IPS DF 6.9 (cell line): ENCODE measurements around the gene TBC1D22A.

Source experiments
- DNase-seq: peaks from one replicate; pipeline ENCODE4 v3.0.0-alpha.2; 2013; ENCODE audit warnings: low read depth, low spot score
- H3K27ac ChIP-seq: one replicate; pipeline ENCODE4 v1.5.1; 2013; ENCODE audit warnings: low read length, control low read depth
- H3K27me3 ChIP-seq: 2 replicates; pipeline ENCODE4 v1.6.1; 2013; ENCODE audit warnings: mild to moderate bottlenecking, low read length; ENCODE audit not compliant: control insufficient read depth, insufficient read depth
- H3K36me3 ChIP-seq: 2 replicates; pipeline ENCODE4 v1.6.1; 2013; ENCODE audit warnings: low read length; ENCODE audit not compliant: control insufficient read depth, insufficient read depth
- H3K4me1 ChIP-seq: 2 replicates; pipeline ENCODE4 v1.6.1; 2013; ENCODE audit warnings: low read length; ENCODE audit not compliant: control insufficient read depth, insufficient read depth
- H3K4me3 ChIP-seq: 2 replicates; pipeline ENCODE4 v1.5.1; 2013; ENCODE audit warnings: mild to moderate bottlenecking, low read length
- H3K9me3 ChIP-seq: 2 replicates; pipeline ENCODE4 v1.6.1; 2013; ENCODE audit warnings: low read length, inconsistent platforms; ENCODE audit not compliant: control insufficient read depth, insufficient read depth
- WGBS: extraction: QIAGEN DNeasy Blood & Tissue Kit; methylation state at CpG from one replicate; pipeline ENCODE4 v1.1.7; 2013; ENCODE audit warnings: mixed read lengths, missing lambda C conversion rate; ENCODE audit not compliant: insufficient read length, insufficient coverage; 5-methylcytosine and 5-hydroxymethylcytosine counted together

The TBC1D22A gene

GRCh38 chr22:46869831-46870441 is 107.5 kb downstream of the TBC1D22A start:
- DNase-seq, result no peak
- H3K36me3 ChIP-seq, result no peaks in the 10 kb centered on the region
- H3K4me3 ChIP-seq, result no peak overlapping the region
- WGBS, result no CpG with 5 or more reads among the region's 1 CpG
- no peaks in the 10 kb centered on the region for H3K27me3 ChIP-seq
- H3K4me1 ChIP-seq, result no peaks in the 10 kb centered on the region
- H3K9me3 ChIP-seq, result no peaks in the 10 kb centered on the region
- no peak overlapping the region for H3K27ac ChIP-seq

GRCh38 chr22:46871826-46872225 is 109.4 kb downstream of the TBC1D22A start:
- no peak overlapping the region for H3K27ac ChIP-seq
- WGBS, result no CpG with 5 or more reads among the region's 2 CpGs
- H3K4me3 ChIP-seq, result no peak overlapping the region
- H3K4me1 ChIP-seq, result no peaks in the 10 kb centered on the region
- no peaks in the 10 kb centered on the region for H3K27me3 ChIP-seq
- DNase-seq, result no peak
- no peaks in the 10 kb centered on the region for H3K36me3 ChIP-seq
- H3K9me3 ChIP-seq, result no peaks in the 10 kb centered on the region

- Histone ChIP-seq H3K4me3 (no peak overlapping the region), H3K4me1 (no peaks in the 10 kb centered on the region), H3K36me3 (no peaks in the 10 kb centered on the region), H3K9me3 (no peaks in the 10 kb centered on the region), H3K27ac (no peak overlapping the region), H3K27me3 (no peaks in the 10 kb centered on the region)
- WGBS, result no CpG with 5 or more reads among the region's 4 CpGs
- DNase-seq, result no peak
Observed at GRCh38 chr22:46875089-46875488, 112.6 kb downstream of the TBC1D22A start.

- H3K4me1 ChIP-seq, result no peaks in the 10 kb centered on the region
- H3K27me3 ChIP-seq, result no peaks in the 10 kb centered on the region
- WGBS, result no CpG with 5 or more reads among the region's 7 CpGs
- H3K9me3 ChIP-seq, result no peaks in the 10 kb centered on the region
- no peaks in the 10 kb centered on the region for H3K36me3 ChIP-seq
- no peak for DNase-seq
- no peak overlapping the region for H3K27ac ChIP-seq
- H3K4me3 ChIP-seq, result no peak overlapping the region
Observed at GRCh38 chr22:46876357-46876934, 114.0 kb downstream of the TBC1D22A start.

- Histone ChIP-seq H3K4me1 (no peaks in the 10 kb centered on the region), H3K36me3 (no peaks in the 10 kb centered on the region), H3K27me3 (no peaks in the 10 kb centered on the region), H3K4me3 (no peak overlapping the region), H3K9me3 (no peaks in the 10 kb centered on the region), H3K27ac (no peak overlapping the region)
- DNase-seq, result no peak
- no CpG with 5 or more reads among the region's 11 CpGs for WGBS
Observed at GRCh38 chr22:46878191-46878948, 115.9 kb downstream of the TBC1D22A start.

- DNase-seq, result no peak
- Histone ChIP-seq H3K9me3 (no peaks in the 10 kb centered on the region), H3K36me3 (no peaks in the 10 kb centered on the region), H3K27ac (no peak overlapping the region), H3K4me1 (no peaks in the 10 kb centered on the region), H3K27me3 (no peaks in the 10 kb centered on the region), H3K4me3 (no peak overlapping the region)
- WGBS, result no CpG with 5 or more reads among the region's 7 CpGs
Observed at GRCh38 chr22:46879083-46879482, 116.6 kb downstream of the TBC1D22A start.

- WGBS, result no CpG with 5 or more reads among the region's 11 CpGs
- no peak overlapping the region for H3K4me3 ChIP-seq
- DNase-seq, result no peak
- H3K9me3 ChIP-seq, result no peaks in the 10 kb centered on the region
- no peaks in the 10 kb centered on the region for H3K36me3 ChIP-seq
- no peaks in the 10 kb centered on the region for H3K4me1 ChIP-seq
- H3K27ac ChIP-seq, result no peak overlapping the region
- H3K27me3 ChIP-seq, result no peaks in the 10 kb centered on the region
Observed at GRCh38 chr22:46881373-46882118, 119.1 kb downstream of the TBC1D22A start.

- no CpG with 5 or more reads among the region's 12 CpGs for WGBS
- no peaks in the 10 kb centered on the region for H3K36me3 ChIP-seq
Observed at GRCh38 chr22:46883092-46883910, 120.9 kb downstream of the TBC1D22A start.

GRCh38 chr22:46884365-46884764 is 121.9 kb downstream of the TBC1D22A start:
- Histone ChIP-seq H3K4me3 (no peak overlapping the region), H3K36me3 (no peaks in the 10 kb centered on the region), H3K9me3 (no peaks in the 10 kb centered on the region), H3K27me3 (no peaks in the 10 kb centered on the region), H3K4me1 (no peaks in the 10 kb centered on the region), H3K27ac (no peak overlapping the region)
- DNase-seq, result no peak
- WGBS, result no CpG with 5 or more reads among the region's 8 CpGs

More at GRCh38 chr22:46883092-46883910, 120.9 kb downstream of the TBC1D22A start:
- H3K27ac ChIP-seq, result no peak overlapping the region
- no peak overlapping the region for H3K4me3 ChIP-seq
- DNase-seq, result no peak
- no peaks in the 10 kb centered on the region for H3K27me3 ChIP-seq
- no peaks in the 10 kb centered on the region for H3K9me3 ChIP-seq
- no peaks in the 10 kb centered on the region for H3K4me1 ChIP-seq

GRCh38 chr22:46887978-46888377 is 125.5 kb downstream of the TBC1D22A start:
- DNase-seq, result no peak
- Histone ChIP-seq H3K4me1 (no peaks in the 10 kb centered on the region), H3K27ac (no peak overlapping the region), H3K27me3 (no peaks in the 10 kb centered on the region), H3K4me3 (no peak overlapping the region), H3K36me3 (no peaks in the 10 kb centered on the region), H3K9me3 (no peaks in the 10 kb centered on the region)
- WGBS, result no CpG with 5 or more reads among the region's 11 CpGs
